ENCODE measurements around the gene AQP12B. TPM values are rescaled to one million over a fixed set of nuclear protein-coding genes. Genes with fewer than 3 reads are reported as not detected.

AQP12B gene
- total and polyA plus RNA-seq, 4 donors: not detected

DNA sequence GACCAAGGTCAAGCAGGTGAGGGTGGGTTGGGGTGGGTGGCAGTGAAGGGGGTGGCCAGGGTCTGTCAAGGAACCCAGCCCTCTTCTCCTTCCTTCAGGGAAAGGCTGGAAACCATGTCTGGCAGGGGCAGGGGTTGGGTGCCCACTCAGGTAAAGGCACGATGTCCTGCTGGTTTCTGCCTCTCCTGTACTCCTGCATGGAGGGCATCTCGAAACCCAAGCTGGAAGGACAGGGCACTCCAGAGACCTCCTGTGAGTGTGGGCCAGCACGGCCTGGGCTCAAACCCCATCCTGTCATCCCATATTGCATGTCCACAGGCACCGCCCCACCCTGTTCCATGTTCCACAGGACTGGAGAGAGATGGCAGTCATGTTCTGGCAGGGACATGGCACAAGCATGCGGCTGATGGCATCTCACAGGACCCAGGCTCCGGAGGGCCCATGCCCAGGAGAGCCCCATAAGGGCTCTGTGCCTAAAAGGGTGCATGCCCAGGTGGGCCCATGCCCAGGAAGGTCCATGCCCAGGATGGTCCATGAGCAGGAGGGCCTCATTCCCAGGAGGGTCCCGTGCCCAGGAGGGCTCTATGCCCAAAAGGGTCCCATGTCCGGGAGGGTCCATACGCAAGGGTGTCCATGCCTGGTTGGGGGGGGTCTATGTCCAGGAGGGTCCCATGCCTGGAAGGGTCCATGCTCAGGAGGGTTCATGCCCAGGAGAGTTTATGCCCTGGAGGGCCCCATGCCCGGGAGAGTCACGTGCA lies 51.0 kb downstream of the AQP12B start:
- Histone ChIP-seq H3K36me3 (ENCODE audit: control insufficient read depth in 4 of 4, insufficient read depth in 3 of 4, low read depth in 1 of 4, low read length in 3 of 4) (no peaks in the 10 kb centered on the region), H3K27ac (ENCODE audit: low read depth in 1 of 2, low read length in 2 of 2) (no peak overlapping the region), H3K9ac (ENCODE audit: low read depth in 1 of 2, low read length in 2 of 2) (no peak overlapping the region), H3K9me3 (ENCODE audit: control insufficient read depth in 4 of 4, low read length in 3 of 4) (peaks cover 0 to 4% (median 1%) of the 10 kb centered on the region in 4 donors), H3K4me1 (ENCODE audit: control insufficient read depth in 4 of 4, insufficient read depth in 4 of 4, low read length in 3 of 4) (no peaks in the 10 kb centered on the region), H3K27me3 (ENCODE audit: control insufficient read depth in 4 of 4, insufficient read depth in 4 of 4, low read length in 3 of 4) (no peaks in the 10 kb centered on the region), H3K4me3 (ENCODE audit: low read depth in 1 of 3, low read length in 3 of 3) (no peak overlapping the region)
- WGBS: 92% methylated on average over 11 of the region's 11 CpGs
- TF ChIP-seq GABPA (IDR thresholded peaks at IDR 0.05 in 1 of 2, conservative IDR thresholded peaks at IDR 0.05 in 1 of 2) (no peak), FOXA2 (IDR thresholded peaks at IDR 0.05) (no peak), RAD21 (IDR thresholded peaks at IDR 0.05) (no peak), YY1 (IDR thresholded peaks at IDR 0.05) (no peak), EGR1 (IDR thresholded peaks at IDR 0.05; ENCODE audit: low read depth in 2 of 2) (no peak)
- TF ChIP-seq, protein P1, sequence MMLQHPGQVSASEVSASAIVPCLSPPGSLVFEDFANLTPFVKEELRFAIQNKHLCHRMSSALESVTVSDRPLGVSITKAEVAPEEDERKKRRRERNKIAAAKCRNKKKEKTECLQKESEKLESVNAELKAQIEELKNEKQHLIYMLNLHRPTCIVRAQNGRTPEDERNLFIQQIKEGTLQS (IDR thresholded peaks at IDR 0.05): no peak
- no peak for DNase-seq (ENCODE audit: low spot score)

DNA sequence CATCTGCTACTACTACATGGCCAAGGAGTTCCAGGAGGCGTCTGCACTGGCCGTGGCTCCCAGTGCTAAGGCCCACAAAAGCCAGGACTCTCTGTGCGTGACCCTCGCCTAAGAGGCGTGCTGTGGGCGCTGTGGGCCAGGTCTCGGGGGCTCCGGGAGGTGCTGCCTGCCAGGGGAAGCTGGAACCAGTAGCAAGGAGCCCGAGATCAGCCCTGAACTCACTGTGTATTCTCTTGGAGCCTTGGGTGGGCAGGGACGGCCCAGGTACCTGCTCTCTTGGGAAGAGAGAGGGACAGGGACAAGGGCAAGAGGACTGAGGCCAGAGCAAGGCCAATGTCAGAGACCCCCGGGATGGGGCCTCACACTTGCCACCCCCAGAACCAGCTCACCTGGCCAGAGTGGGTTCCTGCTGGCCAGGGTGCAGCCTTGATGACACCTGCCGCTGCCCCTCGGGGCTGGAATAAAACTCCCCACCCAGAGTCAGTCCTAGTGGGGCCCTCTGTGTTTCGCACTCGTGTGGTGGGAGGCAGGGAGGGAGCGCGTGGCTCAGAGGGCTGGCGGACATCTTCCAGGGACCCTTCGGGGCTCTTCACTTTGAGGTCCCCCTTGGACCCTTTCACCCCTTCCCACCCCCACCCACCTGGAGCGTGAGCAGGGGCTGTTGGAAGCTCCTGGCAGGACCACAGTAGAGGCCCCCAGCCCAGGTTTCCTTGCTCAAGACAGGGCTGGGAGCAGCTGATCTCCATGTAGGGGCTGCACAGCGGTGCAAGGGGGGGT lies 51.7 kb downstream of the AQP12B start:
- H3K4me1 ChIP-seq (ENCODE audit: control insufficient read depth in 4 of 4, insufficient read depth in 4 of 4, low read length in 3 of 4): no peaks in the 10 kb centered on the region
- H3K9ac ChIP-seq (ENCODE audit: low read depth in 1 of 2, low read length in 2 of 2): no peak overlapping the region
- H3K4me3 ChIP-seq (ENCODE audit: low read depth in 1 of 3, low read length in 3 of 3): no peak overlapping the region
- no peaks in the 10 kb centered on the region for H3K27me3 ChIP-seq (ENCODE audit: control insufficient read depth in 4 of 4, insufficient read depth in 4 of 4, low read length in 3 of 4)
- no peak for DNase-seq (ENCODE audit: low spot score)
- TF ChIP-seq, protein P1 (IDR thresholded peaks at IDR 0.05): no peak
- TF ChIP-seq JUND (IDR thresholded peaks at IDR 0.05) (no peak), YY1 (IDR thresholded peaks at IDR 0.05) (no peak), SP1 (IDR thresholded peaks at IDR 0.05) (no peak), FOXA2 (IDR thresholded peaks at IDR 0.05) (no peak), HNF4A (conservative IDR thresholded peaks at IDR 0.05) (no peak), FOXA1 (IDR thresholded peaks at IDR 0.05) (no peak)
- TF ChIP-seq, protein P2, sequence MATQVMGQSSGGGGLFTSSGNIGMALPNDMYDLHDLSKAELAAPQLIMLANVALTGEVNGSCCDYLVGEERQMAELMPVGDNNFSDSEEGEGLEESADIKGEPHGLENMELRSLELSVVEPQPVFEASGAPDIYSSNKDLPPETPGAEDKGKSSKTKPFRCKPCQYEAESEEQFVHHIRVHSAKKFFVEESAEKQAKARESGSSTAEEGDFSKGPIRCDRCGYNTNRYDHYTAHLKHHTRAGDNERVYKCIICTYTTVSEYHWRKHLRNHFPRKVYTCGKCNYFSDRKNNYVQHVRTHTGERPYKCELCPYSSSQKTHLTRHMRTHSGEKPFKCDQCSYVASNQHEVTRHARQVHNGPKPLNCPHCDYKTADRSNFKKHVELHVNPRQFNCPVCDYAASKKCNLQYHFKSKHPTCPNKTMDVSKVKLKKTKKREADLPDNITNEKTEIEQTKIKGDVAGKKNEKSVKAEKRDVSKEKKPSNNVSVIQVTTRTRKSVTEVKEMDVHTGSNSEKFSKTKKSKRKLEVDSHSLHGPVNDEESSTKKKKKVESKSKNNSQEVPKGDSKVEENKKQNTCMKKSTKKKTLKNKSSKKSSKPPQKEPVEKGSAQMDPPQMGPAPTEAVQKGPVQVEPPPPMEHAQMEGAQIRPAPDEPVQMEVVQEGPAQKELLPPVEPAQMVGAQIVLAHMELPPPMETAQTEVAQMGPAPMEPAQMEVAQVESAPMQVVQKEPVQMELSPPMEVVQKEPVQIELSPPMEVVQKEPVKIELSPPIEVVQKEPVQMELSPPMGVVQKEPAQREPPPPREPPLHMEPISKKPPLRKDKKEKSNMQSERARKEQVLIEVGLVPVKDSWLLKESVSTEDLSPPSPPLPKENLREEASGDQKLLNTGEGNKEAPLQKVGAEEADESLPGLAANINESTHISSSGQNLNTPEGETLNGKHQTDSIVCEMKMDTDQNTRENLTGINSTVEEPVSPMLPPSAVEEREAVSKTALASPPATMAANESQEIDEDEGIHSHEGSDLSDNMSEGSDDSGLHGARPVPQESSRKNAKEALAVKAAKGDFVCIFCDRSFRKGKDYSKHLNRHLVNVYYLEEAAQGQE (IDR thresholded peaks at IDR 0.05): no peak
- TF ChIP-seq, protein P3, sequence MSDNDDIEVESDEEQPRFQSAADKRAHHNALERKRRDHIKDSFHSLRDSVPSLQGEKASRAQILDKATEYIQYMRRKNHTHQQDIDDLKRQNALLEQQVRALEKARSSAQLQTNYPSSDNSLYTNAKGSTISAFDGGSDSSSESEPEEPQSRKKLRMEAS (IDR thresholded peaks at IDR 0.05): no peak
- TF ChIP-seq, protein P4, sequence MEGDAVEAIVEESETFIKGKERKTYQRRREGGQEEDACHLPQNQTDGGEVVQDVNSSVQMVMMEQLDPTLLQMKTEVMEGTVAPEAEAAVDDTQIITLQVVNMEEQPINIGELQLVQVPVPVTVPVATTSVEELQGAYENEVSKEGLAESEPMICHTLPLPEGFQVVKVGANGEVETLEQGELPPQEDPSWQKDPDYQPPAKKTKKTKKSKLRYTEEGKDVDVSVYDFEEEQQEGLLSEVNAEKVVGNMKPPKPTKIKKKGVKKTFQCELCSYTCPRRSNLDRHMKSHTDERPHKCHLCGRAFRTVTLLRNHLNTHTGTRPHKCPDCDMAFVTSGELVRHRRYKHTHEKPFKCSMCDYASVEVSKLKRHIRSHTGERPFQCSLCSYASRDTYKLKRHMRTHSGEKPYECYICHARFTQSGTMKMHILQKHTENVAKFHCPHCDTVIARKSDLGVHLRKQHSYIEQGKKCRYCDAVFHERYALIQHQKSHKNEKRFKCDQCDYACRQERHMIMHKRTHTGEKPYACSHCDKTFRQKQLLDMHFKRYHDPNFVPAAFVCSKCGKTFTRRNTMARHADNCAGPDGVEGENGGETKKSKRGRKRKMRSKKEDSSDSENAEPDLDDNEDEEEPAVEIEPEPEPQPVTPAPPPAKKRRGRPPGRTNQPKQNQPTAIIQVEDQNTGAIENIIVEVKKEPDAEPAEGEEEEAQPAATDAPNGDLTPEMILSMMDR (IDR thresholded peaks at IDR 0.05; ENCODE audit: low read depth, low read length, missing input control): no peak
- H3K27ac ChIP-seq (ENCODE audit: low read depth in 1 of 2, low read length in 2 of 2): no peak overlapping the region
- no peaks in the 10 kb centered on the region for H3K36me3 ChIP-seq (ENCODE audit: control insufficient read depth in 4 of 4, insufficient read depth in 3 of 4, low read depth in 1 of 4, low read length in 3 of 4)
- 95% methylated on average over 21 of the region's 21 CpGs for WGBS
- H3K9me3 ChIP-seq (ENCODE audit: control insufficient read depth in 4 of 4, low read length in 3 of 4): peaks cover 0 to 4% (median 1%) of the 10 kb centered on the region in 4 donors

Data from liver (tissue), 9 donors.